Measurements from ENCODE around the gene PCDHGB4. TPM values are rescaled to one million over a fixed set of nuclear protein-coding genes. Genes with fewer than 3 reads are reported as not detected.

Gene PCDHGB4
- total and polyA plus RNA-seq, 2 of the 4 experiments (the other 2 are of a cell fraction): 10.0 to 17.6 TPM

GRCh38 chr5:141351591-141351990 is 35.9 kb upstream of the PCDHGB4 start:
- WGBS, 2 experiments (ENCODE audit: extremely low coverage in 2 of 2, insufficient read length in 1 of 2): 37% methylated on average over 7 of the region's 36 CpGs; no CpG with 5 or more reads in 1 of the 2 experiments
- no peak overlapping the region for H3K4me3 ChIP-seq (ENCODE audit: insufficient read depth, low read depth, low read length)
- intact Hi-C loops (cut with micrococcal nuclease): no loop called here
- H4K91ac ChIP-seq (ENCODE audit: insufficient read depth, low read depth, low read length): no peak overlapping the region
- H2BK15ac ChIP-seq (ENCODE audit: low read depth, low read length): no peak overlapping the region
- dilution Hi-C loops (cut with HindIII; ENCODE audit: low sequenced_read_pairs, unreplicated experiment): no loop called here
- H3K56ac ChIP-seq (ENCODE audit: extremely low read depth, insufficient read depth, low read length): no peak overlapping the region
- H3K14ac ChIP-seq (replicated peaks; ENCODE audit: low read depth, low read length): no peak overlapping the region
- H2BK20ac ChIP-seq (ENCODE audit: low read depth, low read length): no peak overlapping the region
- H2BK120ac ChIP-seq (ENCODE audit: low read depth, low read length): no peak overlapping the region
- no peak overlapping the region for H2AK5ac ChIP-seq (ENCODE audit: low read depth, low read length)
- ChIA-PET POLR2A (ENCODE audit: unreplicated experiment) (no interaction called here), CTCF (no interaction called here)
- TF ChIP-seq USF2 (IDR thresholded peaks at IDR 0.05; ENCODE audit: low read depth, low read length): no peak
- TF ChIP-seq MXI1 (IDR thresholded peaks at IDR 0.05; ENCODE audit: borderline replicate concordance, low read depth, low read length): no peak
- TF ChIP-seq CEBPB (IDR thresholded peaks at IDR 0.05; ENCODE audit: low read depth, low read length): no peak
- TF ChIP-seq BHLHE40 (IDR thresholded peaks at IDR 0.05; ENCODE audit: low read depth, low read length): no peak
- TF ChIP-seq RFX5 (IDR thresholded peaks at IDR 0.05; ENCODE audit: low read depth, low read length): no peak
- no peak for TF ChIP-seq RCOR1 (IDR thresholded peaks at IDR 0.05; ENCODE audit: insufficient replicate concordance, low read length)
- TF ChIP-seq RAD21 (IDR thresholded peaks at IDR 0.05; ENCODE audit: low read length): no peak
- no peak for TF ChIP-seq NFE2L2 (IDR thresholded peaks at IDR 0.05; ENCODE audit: low read depth, low read length)
- no peak for TF ChIP-seq POLR2A (IDR thresholded peaks at IDR 0.05; ENCODE audit: low read depth, low read length)
- TF ChIP-seq, protein P1, sequence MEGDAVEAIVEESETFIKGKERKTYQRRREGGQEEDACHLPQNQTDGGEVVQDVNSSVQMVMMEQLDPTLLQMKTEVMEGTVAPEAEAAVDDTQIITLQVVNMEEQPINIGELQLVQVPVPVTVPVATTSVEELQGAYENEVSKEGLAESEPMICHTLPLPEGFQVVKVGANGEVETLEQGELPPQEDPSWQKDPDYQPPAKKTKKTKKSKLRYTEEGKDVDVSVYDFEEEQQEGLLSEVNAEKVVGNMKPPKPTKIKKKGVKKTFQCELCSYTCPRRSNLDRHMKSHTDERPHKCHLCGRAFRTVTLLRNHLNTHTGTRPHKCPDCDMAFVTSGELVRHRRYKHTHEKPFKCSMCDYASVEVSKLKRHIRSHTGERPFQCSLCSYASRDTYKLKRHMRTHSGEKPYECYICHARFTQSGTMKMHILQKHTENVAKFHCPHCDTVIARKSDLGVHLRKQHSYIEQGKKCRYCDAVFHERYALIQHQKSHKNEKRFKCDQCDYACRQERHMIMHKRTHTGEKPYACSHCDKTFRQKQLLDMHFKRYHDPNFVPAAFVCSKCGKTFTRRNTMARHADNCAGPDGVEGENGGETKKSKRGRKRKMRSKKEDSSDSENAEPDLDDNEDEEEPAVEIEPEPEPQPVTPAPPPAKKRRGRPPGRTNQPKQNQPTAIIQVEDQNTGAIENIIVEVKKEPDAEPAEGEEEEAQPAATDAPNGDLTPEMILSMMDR (conservative IDR thresholded peaks at IDR 0.05; ENCODE audit: low read depth, low read length): no peak
- no peak for TF ChIP-seq MAZ (IDR thresholded peaks at IDR 0.05; ENCODE audit: borderline replicate concordance, low read depth, low read length)
- no peak for TF ChIP-seq FOS (IDR thresholded peaks at IDR 0.05; ENCODE audit: low read depth, low read length)
- no TSS peak for BruUV-seq (replicated peaks)
- no peaks in the 10 kb centered on the region for H4K20me1 ChIP-seq (ENCODE audit: insufficient read depth, low read length)
- no peak overlapping the region for H2BK5ac ChIP-seq (ENCODE audit: low read depth, low read length, poor library complexity, severe bottlenecking)
- no peaks in the 10 kb centered on the region for H3K27me3 ChIP-seq (ENCODE audit: control insufficient read depth, insufficient read depth, low read length)
- H3K27ac ChIP-seq (ENCODE audit: insufficient read depth, low read length): no peak overlapping the region
- no peaks in the 10 kb centered on the region for H3K79me1 ChIP-seq (ENCODE audit: low read depth in 1 of 2, low read length in 2 of 2)
- in situ Hi-C loops (cut with MboI; ENCODE audit: low sequenced_read_pairs): no loop called here
- H3K36me3 ChIP-seq (ENCODE audit: control insufficient read depth, insufficient read depth, low read length): peaks cover 5% of the 10 kb centered on the region; the same call in 1 of the 2 replicates
- no peak overlapping the region for H3K4me2 ChIP-seq (ENCODE audit: low read depth, low read length)
- H3K4me1 ChIP-seq (ENCODE audit: control insufficient read depth, insufficient read depth, low read length): no peaks in the 10 kb centered on the region
- H3K18ac ChIP-seq (ENCODE audit: low read depth, low read length): no peak overlapping the region
- no peak overlapping the region for H4K5ac ChIP-seq (ENCODE audit: low read depth, low read length)
- H3K23ac ChIP-seq (ENCODE audit: low read depth, low read length): no peak overlapping the region
- no peak overlapping the region for H3K4ac ChIP-seq (ENCODE audit: low read depth, low read length)
- no peak overlapping the region for H2AK9ac ChIP-seq (replicated peaks; ENCODE audit: low read depth, low read length, poor library complexity)
- H3K9me1 ChIP-seq (ENCODE audit: insufficient read depth, low read length): no peaks in the 10 kb centered on the region
- no peak for ATAC-seq (ENCODE audit: low read depth)
- no peak overlapping the region for H4K8ac ChIP-seq (ENCODE audit: low read depth in 2 of 2, low read length in 2 of 2)
- DNase-seq: no peak
- H3K9ac ChIP-seq (ENCODE audit: low read depth, low read length): no peak overlapping the region
- H3K9me3 ChIP-seq (ENCODE audit: control insufficient read depth, insufficient read depth, low read length): peaks cover 41% of the 10 kb centered on the region
- no peak overlapping the region for H2AFZ ChIP-seq (replicated peaks; ENCODE audit: low read length, poor library complexity)
